HG02759 (cell line): ENCODE measurements around the gene PPP3CB.
"Not testable (repeated sequence)": the region's sequence is repeated elsewhere in the genome, so short reads cannot be mapped to it uniquely, and the experiment has no call there.

Experiments used
- ATAC-seq: cut with Tn5 transposase; IDR thresholded peaks from one replicate; pipeline ENCODE4 v1.9.1; 2021; ENCODE audit warnings: mild to moderate bottlenecking, moderate library complexity; ENCODE audit not compliant: unreplicated experiment

The PPP3CB gene

GRCh38 chr10:73416571-73416970 is 79.3 kb downstream of the PPP3CB start:
- no peak for ATAC-seq

GRCh38 chr10:73414230-73414945 is 81.4 kb downstream of the PPP3CB start:
- ATAC-seq = peak; percentile 35

GRCh38 chr10:73413528-73414229 is 82.1 kb downstream of the PPP3CB start, which contains the start of gene ANXA7:
Gene ANXA7, minus strand, starts transcription at chr10:73414058. Its CDS starts 13,202 bp downstream, at chr10:73400856.
- peak; percentile 94 for ATAC-seq

GRCh38 chr10:73413108-73413527 is 82.7 kb downstream of the PPP3CB start:
- peak; percentile 17 for ATAC-seq

GRCh38 chr10:73410897-73411296 is 84.9 kb downstream of the PPP3CB start:
- no peak for ATAC-seq

- no peak for ATAC-seq
These were observed 86.8 kb downstream of the PPP3CB start for GRCh38 chr10:73408978-73409521.

- no peak for ATAC-seq
These were observed 87.8 kb downstream of the PPP3CB start for GRCh38 chr10:73408061-73408460.

GRCh38 chr10:73407495-73407894 is 88.3 kb downstream of the PPP3CB start:
- no peak for ATAC-seq

GRCh38 chr10:73406846-73407245 is 89.0 kb downstream of the PPP3CB start:
- ATAC-seq = no peak

- no peak for ATAC-seq
These were observed 90.3 kb downstream of the PPP3CB start for GRCh38 chr10:73405556-73405955.

GRCh38 chr10:73404690-73405089 is 91.1 kb downstream of the PPP3CB start:
- no peak for ATAC-seq

- no peak for ATAC-seq
These were observed 94.2 kb downstream of the PPP3CB start for GRCh38 chr10:73401636-73402035.

GRCh38 chr10:73399063-73399462 is 96.8 kb downstream of the PPP3CB start:
- no peak for ATAC-seq

GRCh38 chr10:73398024-73398423 is 97.8 kb downstream of the PPP3CB start:
- no peak for ATAC-seq

GRCh38 chr10:73394325-73394724 is 101.5 kb downstream of the PPP3CB start:
- not testable (repeated sequence) for ATAC-seq

- no peak for ATAC-seq
These were observed 107.6 kb downstream of the PPP3CB start for GRCh38 chr10:73388228-73388627.

- ATAC-seq = no peak
These were observed 109.2 kb downstream of the PPP3CB start for GRCh38 chr10:73386583-73386982.
